ENCODE results near the gene LTBP2.

Gene LTBP2

DNA sequence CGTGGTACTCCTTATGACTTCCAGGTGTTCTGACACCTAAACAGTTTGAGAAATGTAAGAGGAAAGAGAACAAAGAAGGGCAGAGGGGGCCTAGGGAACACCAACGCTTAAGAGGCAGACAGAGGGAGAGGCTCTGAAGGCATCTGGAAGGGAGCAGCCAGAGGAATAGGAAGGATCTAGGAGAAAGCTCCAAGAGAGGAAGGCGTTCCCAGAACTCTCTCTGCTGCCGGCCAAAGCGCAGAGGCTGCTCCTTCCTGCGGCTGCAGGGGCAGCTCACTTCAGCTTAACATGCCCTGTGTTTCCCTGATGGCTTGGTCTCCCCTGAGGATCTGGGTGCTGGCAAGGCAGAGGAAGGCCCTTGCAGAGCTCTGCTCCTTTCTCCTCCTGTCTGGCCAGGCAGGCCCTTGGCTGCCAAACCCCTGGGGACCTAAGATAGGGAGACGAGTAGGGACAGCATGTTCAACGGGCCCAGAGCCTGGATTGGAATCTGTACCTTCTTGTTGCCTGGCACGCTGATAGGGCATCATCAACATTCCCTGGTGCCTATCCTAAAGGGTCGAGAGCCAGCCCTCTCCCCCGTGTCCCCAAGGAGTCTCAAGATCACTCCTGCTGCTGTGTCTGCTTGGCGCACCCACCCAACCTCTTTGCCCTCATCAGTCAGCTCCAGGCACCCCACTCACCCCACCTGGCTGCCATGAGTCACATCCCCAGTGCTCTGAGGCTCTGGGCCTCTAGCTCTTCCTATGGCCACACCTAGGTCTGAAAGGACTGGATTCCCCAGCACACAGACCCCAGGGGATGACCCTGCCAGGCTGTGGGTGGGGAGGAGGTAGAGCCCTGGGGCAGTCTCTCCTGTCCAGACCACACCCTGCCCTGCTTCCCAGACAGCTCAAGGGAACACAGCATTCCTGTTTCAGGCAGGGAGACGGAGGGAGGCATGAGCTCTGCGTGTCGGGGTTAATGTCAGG, 45.6 kb downstream of the LTBP2 start:
- FAIRE-seq (no peak), DNase-seq (ENCODE audit: insufficient read length) (no peak)

GRCh38 chr14:74563586-74564159, 48.4 kb downstream of the LTBP2 start:
- no peak for FAIRE-seq
- no peak for DNase-seq (ENCODE audit: insufficient read length)
- TF ChIP-seq POLR2AphosphoS5 (IDR thresholded peaks at IDR 0.05; ENCODE audit: low read depth, low read length) = no peak
- no peak for TF ChIP-seq POLR2A (IDR thresholded peaks at IDR 0.05; ENCODE audit: low read depth, low read length)
- no peak for TF ChIP-seq TAF1 (IDR thresholded peaks at IDR 0.05; ENCODE audit: borderline replicate concordance, low read depth, low read length)

More for the DNA sequence above, 45.6 kb downstream of the LTBP2 start:
- TF ChIP-seq POLR2A (IDR thresholded peaks at IDR 0.05; ENCODE audit: low read depth, low read length) (no peak), POLR2AphosphoS5 (IDR thresholded peaks at IDR 0.05; ENCODE audit: low read depth, low read length) (no peak), TAF1 (IDR thresholded peaks at IDR 0.05; ENCODE audit: borderline replicate concordance, low read depth, low read length) (no peak)

- TF ChIP-seq POLR2A (IDR thresholded peaks at IDR 0.05; ENCODE audit: low read depth, low read length) (no peak), POLR2AphosphoS5 (IDR thresholded peaks at IDR 0.05; ENCODE audit: low read depth, low read length) (no peak), TAF1 (IDR thresholded peaks at IDR 0.05; ENCODE audit: borderline replicate concordance, low read depth, low read length) (no peak)
- DNase-seq (ENCODE audit: insufficient read length) (no peak), FAIRE-seq (no peak)
Measured at GRCh38 chr14:74563233-74563585, 48.8 kb downstream of the LTBP2 start.

- DNase-seq (ENCODE audit: insufficient read length) = no peak
- TF ChIP-seq POLR2A (IDR thresholded peaks at IDR 0.05; ENCODE audit: low read depth, low read length) = no peak
- no peak for TF ChIP-seq POLR2AphosphoS5 (IDR thresholded peaks at IDR 0.05; ENCODE audit: low read depth, low read length)
- no peak for TF ChIP-seq TAF1 (IDR thresholded peaks at IDR 0.05; ENCODE audit: borderline replicate concordance, low read depth, low read length)
- FAIRE-seq = no peak
Measured at GRCh38 chr14:74562515-74563232, 49.4 kb downstream of the LTBP2 start.

DNA sequence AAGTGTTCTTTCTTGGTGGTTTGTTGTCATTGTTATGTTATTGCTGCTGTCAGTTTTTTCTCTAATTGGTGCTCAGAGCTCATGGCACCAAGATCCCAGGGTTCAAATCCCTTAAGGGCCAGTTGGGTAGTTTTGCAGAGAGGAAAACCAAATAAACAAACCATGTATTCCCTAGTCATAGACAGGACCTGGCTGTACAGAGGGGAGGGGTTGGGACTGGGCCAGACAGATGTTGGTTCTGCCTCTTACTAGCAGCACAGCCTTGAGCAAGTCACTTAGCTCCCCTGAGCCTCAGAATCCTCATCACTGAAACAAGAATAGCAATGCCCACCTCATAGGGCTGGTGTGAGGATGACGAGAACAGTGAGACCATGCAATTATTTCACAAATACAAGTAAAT, 53.4 kb downstream of the LTBP2 start:
- DNase-seq (ENCODE audit: insufficient read length) = no peak
- no peak for FAIRE-seq

DNA sequence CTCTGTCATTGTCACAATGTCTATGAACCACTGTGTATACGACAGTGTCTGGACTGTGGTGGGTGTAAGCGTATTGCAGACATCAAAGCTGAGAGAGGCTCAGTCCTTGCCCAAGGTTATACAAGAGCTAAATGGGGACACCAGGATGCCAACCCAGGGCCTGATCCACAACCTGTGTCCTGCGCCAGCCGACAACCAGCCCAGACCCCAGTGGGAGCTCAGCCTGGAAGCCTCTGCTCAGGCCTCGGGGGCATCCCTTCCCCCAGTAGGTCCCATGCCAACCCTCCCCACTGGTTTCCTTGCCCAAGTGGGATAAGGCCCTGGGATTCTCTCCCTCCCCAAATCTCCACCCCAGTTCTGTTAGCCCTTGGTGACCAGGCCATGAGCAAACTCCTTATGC, 54.3 kb downstream of the LTBP2 start:
- TF ChIP-seq TAF1 (IDR thresholded peaks at IDR 0.05; ENCODE audit: borderline replicate concordance, low read depth, low read length) = no peak
- no peak for TF ChIP-seq POLR2AphosphoS5 (IDR thresholded peaks at IDR 0.05; ENCODE audit: low read depth, low read length)
- TF ChIP-seq POLR2A (IDR thresholded peaks at IDR 0.05; ENCODE audit: low read depth, low read length) = no peak
- no peak for FAIRE-seq

More for the DNA sequence above, 53.4 kb downstream of the LTBP2 start:
- TF ChIP-seq TAF1 (IDR thresholded peaks at IDR 0.05; ENCODE audit: borderline replicate concordance, low read depth, low read length) (no peak), POLR2AphosphoS5 (IDR thresholded peaks at IDR 0.05; ENCODE audit: low read depth, low read length) (no peak), POLR2A (IDR thresholded peaks at IDR 0.05; ENCODE audit: low read depth, low read length) (no peak)

GRCh38 chr14:74555476-74556050, 56.5 kb downstream of the LTBP2 start:
- TF ChIP-seq TAF1 (IDR thresholded peaks at IDR 0.05; ENCODE audit: borderline replicate concordance, low read depth, low read length) = no peak
- TF ChIP-seq POLR2AphosphoS5 (IDR thresholded peaks at IDR 0.05; ENCODE audit: low read depth, low read length) = no peak
- no peak for TF ChIP-seq POLR2A (IDR thresholded peaks at IDR 0.05; ENCODE audit: low read depth, low read length)
- FAIRE-seq (no peak), DNase-seq (ENCODE audit: insufficient read length) (no peak)

More for the DNA sequence above, 54.3 kb downstream of the LTBP2 start:
- DNase-seq (ENCODE audit: insufficient read length) = no peak

- DNase-seq (ENCODE audit: insufficient read length) (no peak), FAIRE-seq (no peak)
- TF ChIP-seq TAF1 (IDR thresholded peaks at IDR 0.05; ENCODE audit: borderline replicate concordance, low read depth, low read length) = no peak
- TF ChIP-seq POLR2A (IDR thresholded peaks at IDR 0.05; ENCODE audit: low read depth, low read length) = no peak
- no peak for TF ChIP-seq POLR2AphosphoS5 (IDR thresholded peaks at IDR 0.05; ENCODE audit: low read depth, low read length)
Measured at GRCh38 chr14:74554742-74555362, 57.2 kb downstream of the LTBP2 start.

DNA sequence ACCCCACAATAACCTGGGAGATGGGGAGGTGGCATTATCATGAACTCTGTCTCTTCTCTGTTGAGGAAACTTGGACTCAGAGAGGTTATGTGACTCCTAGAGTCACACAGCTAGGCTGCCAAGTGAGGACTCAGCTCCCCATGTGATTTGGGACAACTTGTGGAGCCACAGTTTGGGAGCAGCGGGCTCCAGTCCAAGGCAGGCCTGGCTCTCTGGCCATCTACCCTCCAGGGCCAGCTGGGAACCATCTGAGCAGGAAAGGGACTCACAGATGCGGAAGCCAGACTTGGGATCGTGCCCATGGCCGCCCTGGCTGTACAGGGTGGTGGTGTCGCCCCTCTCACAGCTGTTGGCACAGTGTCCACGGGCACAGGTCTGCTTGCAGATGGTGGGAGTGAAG, 59.4 kb downstream of the LTBP2 start:
- TF ChIP-seq TAF1 (IDR thresholded peaks at IDR 0.05; ENCODE audit: borderline replicate concordance, low read depth, low read length) (no peak), POLR2A (IDR thresholded peaks at IDR 0.05; ENCODE audit: low read depth, low read length) (no peak), POLR2AphosphoS5 (IDR thresholded peaks at IDR 0.05; ENCODE audit: low read depth, low read length) (no peak)
- no peak for FAIRE-seq

DNA sequence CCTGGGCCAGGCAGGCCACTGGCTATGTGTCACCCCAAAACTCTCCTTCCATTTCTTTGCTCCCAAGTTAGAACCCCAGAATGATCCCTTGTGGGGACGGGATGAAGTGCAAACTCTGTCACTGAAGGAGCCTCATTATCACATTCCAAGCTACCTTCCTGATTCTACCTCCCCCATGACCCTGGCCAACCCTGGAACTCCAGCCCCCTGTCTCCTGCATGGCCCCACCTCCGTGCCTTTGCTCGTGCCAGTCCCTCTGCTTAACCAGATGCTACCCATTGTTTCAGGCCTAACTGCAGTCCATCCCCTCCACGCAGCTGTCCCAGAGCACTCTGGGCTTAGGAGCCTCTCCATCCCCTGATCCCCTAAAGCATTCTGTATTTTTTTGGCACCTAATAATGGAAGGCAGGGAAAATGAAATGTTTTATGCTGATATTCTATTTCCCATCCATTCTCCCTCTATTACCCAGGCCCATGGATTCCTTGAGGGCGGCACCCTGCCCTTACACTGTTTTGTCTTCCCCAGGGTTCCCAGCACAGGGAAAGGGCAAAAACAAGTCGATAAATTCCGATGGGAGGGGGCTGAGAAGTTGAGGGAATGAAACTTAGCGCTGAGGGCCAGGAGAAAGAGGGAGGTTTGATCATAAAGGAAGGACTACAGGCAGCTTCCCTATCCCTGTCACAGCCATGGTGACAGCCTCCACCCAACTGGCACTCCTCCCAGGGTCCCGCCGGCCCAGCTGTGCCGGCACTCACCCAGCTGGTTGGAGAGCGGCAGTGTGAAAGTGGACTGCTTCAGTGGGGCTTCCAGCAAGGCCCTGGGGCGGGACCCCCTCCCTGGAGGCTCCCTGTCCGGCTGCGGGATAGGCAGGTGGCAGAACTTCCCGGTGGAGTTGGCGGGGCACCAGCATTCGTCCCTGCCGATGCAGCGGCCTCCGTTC, 60.3 kb downstream of the LTBP2 start:
- TF ChIP-seq POLR2A (IDR thresholded peaks at IDR 0.05; ENCODE audit: low read depth, low read length) (no peak), TAF1 (IDR thresholded peaks at IDR 0.05; ENCODE audit: borderline replicate concordance, low read depth, low read length) (no peak), POLR2AphosphoS5 (IDR thresholded peaks at IDR 0.05; ENCODE audit: low read depth, low read length) (no peak)
- FAIRE-seq (no peak), DNase-seq (ENCODE audit: insufficient read length) (no peak)

More for the DNA sequence above, 59.4 kb downstream of the LTBP2 start:
- DNase-seq (ENCODE audit: insufficient read length) = no peak

Data from GM12892 (cell line).